ENCODE measurements around the gene CPOX.

Gene CPOX

GRCh38 chr3:98532709-98533571 is 60.5 kb downstream of the CPOX start:
- no peak for DNase-seq

GRCh38 chr3:98532275-98532637 is 61.2 kb downstream of the CPOX start:
- DNase-seq = no peak

- no peak for DNase-seq
These were observed 61.7 kb downstream of the CPOX start, which contains the start of gene GPR15 for GRCh38 chr3:98531622-98532274. TSS of gene GPR15 (plus strand) at chr3:98531978. CDS start at chr3:98532034, 56 bp downstream.

GRCh38 chr3:98530676-98531075 is 62.7 kb downstream of the CPOX start:
- no peak for DNase-seq

DNA sequence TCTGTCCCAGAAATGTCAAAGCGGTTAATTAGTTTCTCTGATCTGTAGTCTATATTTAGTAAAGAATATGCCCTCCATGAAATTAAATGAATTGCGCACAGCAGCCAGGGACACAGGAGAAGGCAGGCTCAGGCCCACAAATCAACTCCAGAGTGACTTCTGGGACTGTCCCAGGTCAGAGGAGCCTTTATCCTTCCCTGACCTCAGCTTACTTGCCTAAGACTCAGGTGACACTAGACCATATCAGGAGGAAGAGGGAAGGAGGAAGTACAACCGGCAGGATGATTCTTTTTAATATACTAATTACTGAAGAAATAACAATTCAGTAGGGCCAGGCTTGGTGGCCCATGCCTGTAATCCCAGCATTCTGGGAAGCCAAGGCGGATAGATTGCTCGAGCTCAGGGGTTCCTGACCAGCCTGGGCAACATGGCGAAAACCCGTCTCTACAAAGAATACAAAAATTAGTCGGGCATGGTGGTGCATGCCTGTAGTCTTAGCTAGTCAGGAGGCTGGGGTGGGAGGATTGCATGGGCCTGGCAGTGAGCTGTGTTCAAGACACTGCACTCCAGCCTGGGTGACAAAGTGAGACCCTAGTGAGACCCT is 63.5 kb downstream of the CPOX start:
- DNase-seq = no peak

Data from CD4-positive, alpha-beta T cell treated with Interleukin-15 for 1 hour (primary cell).